Umbilical cord (tissue), 2 donors: ENCODE data around the gene DISP3. TPM values are rescaled to one million over a fixed set of nuclear protein-coding genes. Genes with fewer than 3 reads are reported as not detected.

Experiments
- DNase-seq: peaks from one replicate; pipeline ENCODE4 v3.0.0-alpha.2; 2015; ENCODE audit warnings: low spot score
- total RNA-seq: library from RNA; depleted of rRNA; stranded (reverse); fragments of >200 nt; gene quantifications from one replicate; pipeline ENCODE4 v1.2.3, GENCODE V29; 2014; ENCODE audit warnings: low replicate concordance; ENCODE audit not compliant: insufficient read depth

The DISP3 gene
- total RNA-seq, 1 donor from 2014 or later: 0.96 TPM

- no peak for DNase-seq
Measured at GRCh38 chr1:11456965-11457364, 22.0 kb upstream of the DISP3 start.

GRCh38 chr1:11458811-11459275 is 20.1 kb upstream of the DISP3 start:
- DNase-seq: peak; percentile 11

GRCh38 chr1:11461531-11462137 is 17.3 kb upstream of the DISP3 start:
- no peak for DNase-seq

- no peak for DNase-seq
Measured at GRCh38 chr1:11462224-11462923, 16.6 kb upstream of the DISP3 start.

- no peak for DNase-seq
Measured at GRCh38 chr1:11463177-11463576, 15.8 kb upstream of the DISP3 start.

- DNase-seq: no peak
Measured at GRCh38 chr1:11465307-11465706, 13.6 kb upstream of the DISP3 start.

- DNase-seq: no peak
Measured at GRCh38 chr1:11466416-11466815, 12.5 kb upstream of the DISP3 start.

- DNase-seq: no peak
Measured at GRCh38 chr1:11468878-11469277, 10.1 kb upstream of the DISP3 start.

GRCh38 chr1:11470912-11471311 is 8.0 kb upstream of the DISP3 start:
- DNase-seq: no peak

- no peak for DNase-seq
Measured at GRCh38 chr1:11471473-11471872, 7.5 kb upstream of the DISP3 start.

- no peak for DNase-seq
Measured at GRCh38 chr1:11472284-11472683, 6.7 kb upstream of the DISP3 start.

- no peak for DNase-seq
Measured at GRCh38 chr1:11472741-11473140, 6.2 kb upstream of the DISP3 start.

- DNase-seq: no peak
Measured at GRCh38 chr1:11473491-11474034, 5.4 kb upstream of the DISP3 start.

GRCh38 chr1:11474826-11475225 is 4.1 kb upstream of the DISP3 start:
- DNase-seq: no peak

GRCh38 chr1:11475748-11476147 is 3.2 kb upstream of the DISP3 start:
- DNase-seq: no peak

- no peak for DNase-seq
Measured at GRCh38 chr1:11479375-11479979, 522 bp downstream of the DISP3 start.

GRCh38 chr1:11481019-11481418 is 2.1 kb downstream of the DISP3 start:
- no peak for DNase-seq

GRCh38 chr1:11482198-11482597 is 3.2 kb downstream of the DISP3 start:
- DNase-seq: no peak

GRCh38 chr1:11482701-11483479 is 3.9 kb downstream of the DISP3 start:
- no peak for DNase-seq

- no peak for DNase-seq
Measured at GRCh38 chr1:11483581-11484320, 4.8 kb downstream of the DISP3 start.

GRCh38 chr1:11484321-11484655 is 5.3 kb downstream of the DISP3 start:
- no peak for DNase-seq
